Activated B cell treated with CpG ODN at 0.5 μM for 24 hours (primary cell): Measurements from ENCODE around the gene HIVEP3. TPM values are rescaled to one million over a fixed set of nuclear protein-coding genes. Genes with fewer than 3 reads are reported as not detected.

Experiments
- ATAC-seq: fragments of 200-7000 bp; cut with Tn5 transposase; one replicate; pipeline ENCODE4 v1.10.0; 2021; ENCODE audit warnings: low read depth, mild to moderate bottlenecking, moderate library complexity
- CTCF ChIA-PET: fragments of 350-600 bp; sonication (Branson Sonifier 250); formaldehyde crosslinking; loops from one replicate; lab custom pipeline; 2021; ENCODE audit warnings: antibody characterized with exemption; lab: Charles Lee
- POLR2A ChIA-PET: fragments of 350-600 bp; sonication (Branson Sonifier 250); formaldehyde crosslinking; loops from one replicate; lab custom pipeline; 2021; ENCODE audit warnings: antibody characterized with exemption; lab: Charles Lee
- DNase-seq: peaks from one replicate; pipeline ENCODE4 v3.0.0; 2022
- H3K27ac Mint-ChIP-seq: one replicate; pipeline ENCODE4 v1.8.0; 2020; ENCODE audit warnings: mixed read lengths
- H3K27me3 Mint-ChIP-seq: one replicate; pipeline ENCODE4 v1.8.0; 2021; ENCODE audit warnings: mixed read lengths
- H3K36me3 Mint-ChIP-seq: one replicate; pipeline ENCODE4 v1.8.0; 2021; ENCODE audit warnings: low read depth, mixed read lengths
- H3K4me1 Mint-ChIP-seq: one replicate; pipeline ENCODE4 v1.8.0; 2021; ENCODE audit warnings: mixed read lengths
- H3K4me3 Mint-ChIP-seq: one replicate; pipeline ENCODE4 v1.8.0; 2020; ENCODE audit warnings: mild to moderate bottlenecking, mixed read lengths
- H3K9me3 Mint-ChIP-seq: one replicate; pipeline ENCODE4 v1.8.0; 2020; ENCODE audit warnings: mixed read lengths
- intact Hi-C: fragments of 100-400 bp; cut with micrococcal nuclease; formaldehyde crosslinking; loops from one replicate; pipeline ENCODE4 v1.15.1; 2024
- total RNA-seq: library from RNA; stranded (reverse); gene quantifications from 2 replicates; pipeline ENCODE4 v1.2.3, GENCODE V29; 2022
- TF ChIP-seq, protein P1 (sequence below): fragments of 200-600 bp; IDR thresholded peaks from one replicate; pipeline ENCODE4 v1.8.0; 2022; ENCODE audit warnings: antibody characterized with exemption, mild to moderate bottlenecking

The HIVEP3 gene
- total RNA-seq, 1 donor from 2014 or later: 14.4 TPM

DNA sequence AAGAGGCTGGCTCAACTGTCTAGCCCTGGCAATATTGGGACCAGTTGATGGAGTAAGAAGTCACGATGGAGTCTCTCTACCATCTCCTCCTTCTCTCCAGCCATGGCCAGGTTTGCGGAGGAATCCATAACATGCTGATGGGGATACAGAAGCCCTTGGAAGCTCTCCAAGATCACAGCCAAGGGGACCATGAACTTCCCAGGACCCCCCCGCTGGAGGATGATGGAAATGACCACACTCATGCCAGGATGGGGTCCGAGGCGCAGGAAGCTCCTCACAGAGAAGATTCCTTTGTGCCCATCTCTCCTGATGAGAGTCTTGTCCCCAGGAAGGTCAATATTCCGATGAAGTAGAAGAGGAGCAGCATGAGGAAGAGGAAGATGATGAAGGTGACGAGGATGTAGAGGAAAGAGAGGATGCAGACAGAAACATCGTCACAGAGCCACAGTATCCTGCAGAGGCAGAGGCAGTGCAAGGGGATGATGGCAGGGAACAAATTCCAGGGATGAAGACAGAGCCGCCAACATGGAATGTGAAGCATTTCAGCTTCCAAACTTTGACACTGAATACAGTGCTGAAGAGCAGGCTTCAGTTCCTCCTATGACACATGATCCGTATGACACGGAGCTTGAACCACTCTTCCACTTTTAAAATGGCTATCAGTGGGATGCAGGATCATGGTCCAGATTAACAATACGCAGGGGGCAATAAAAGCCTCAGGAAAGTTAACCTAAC lies 376.4 kb downstream of the HIVEP3 start:
- Mint-ChIP-seq H3K27ac (no peak overlapping the region), H3K36me3 (peaks cover 24% of the 10 kb centered on the region)
- intact Hi-C loops: no loop called here

DNA sequence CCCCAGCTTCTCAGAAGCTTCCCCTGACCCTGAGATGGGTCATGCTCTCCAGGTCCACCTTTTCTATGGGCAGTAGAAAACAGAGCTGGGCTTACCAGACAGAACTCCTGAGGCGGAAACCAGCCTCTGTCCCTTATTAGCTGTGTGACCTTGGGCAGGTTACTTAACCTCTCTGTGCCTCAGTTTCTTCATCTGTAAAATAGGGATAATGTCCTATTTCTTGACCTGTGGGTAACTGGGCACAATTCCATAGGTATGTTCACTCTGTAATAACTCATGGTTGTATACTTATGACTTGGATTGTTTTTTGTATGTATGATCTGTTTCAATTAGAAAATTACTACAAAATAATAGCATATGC lies 377.1 kb downstream of the HIVEP3 start:
- CTCF ChIA-PET: no interaction called here
- H3K36me3 Mint-ChIP-seq: peaks cover 24% of the 10 kb centered on the region
- intact Hi-C loops: no loop called here
- H3K4me3 Mint-ChIP-seq: no peak overlapping the region
- H3K27me3 Mint-ChIP-seq: no peaks in the 10 kb centered on the region
- no peaks in the 10 kb centered on the region for H3K9me3 Mint-ChIP-seq
- ATAC-seq (no peak), DNase-seq (no peak)
- peaks cover 59% of the 10 kb centered on the region for H3K4me1 Mint-ChIP-seq
- POLR2A ChIA-PET: no interaction called here
- TF ChIP-seq, protein P1, sequence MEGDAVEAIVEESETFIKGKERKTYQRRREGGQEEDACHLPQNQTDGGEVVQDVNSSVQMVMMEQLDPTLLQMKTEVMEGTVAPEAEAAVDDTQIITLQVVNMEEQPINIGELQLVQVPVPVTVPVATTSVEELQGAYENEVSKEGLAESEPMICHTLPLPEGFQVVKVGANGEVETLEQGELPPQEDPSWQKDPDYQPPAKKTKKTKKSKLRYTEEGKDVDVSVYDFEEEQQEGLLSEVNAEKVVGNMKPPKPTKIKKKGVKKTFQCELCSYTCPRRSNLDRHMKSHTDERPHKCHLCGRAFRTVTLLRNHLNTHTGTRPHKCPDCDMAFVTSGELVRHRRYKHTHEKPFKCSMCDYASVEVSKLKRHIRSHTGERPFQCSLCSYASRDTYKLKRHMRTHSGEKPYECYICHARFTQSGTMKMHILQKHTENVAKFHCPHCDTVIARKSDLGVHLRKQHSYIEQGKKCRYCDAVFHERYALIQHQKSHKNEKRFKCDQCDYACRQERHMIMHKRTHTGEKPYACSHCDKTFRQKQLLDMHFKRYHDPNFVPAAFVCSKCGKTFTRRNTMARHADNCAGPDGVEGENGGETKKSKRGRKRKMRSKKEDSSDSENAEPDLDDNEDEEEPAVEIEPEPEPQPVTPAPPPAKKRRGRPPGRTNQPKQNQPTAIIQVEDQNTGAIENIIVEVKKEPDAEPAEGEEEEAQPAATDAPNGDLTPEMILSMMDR: no peak
- H3K27ac Mint-ChIP-seq: no peak overlapping the region

More for the DNA sequence above, 376.4 kb downstream of the HIVEP3 start:
- H3K4me3 Mint-ChIP-seq: no peak overlapping the region
- TF ChIP-seq, protein P1: no peak
- no peaks in the 10 kb centered on the region for H3K27me3 Mint-ChIP-seq
- H3K9me3 Mint-ChIP-seq: no peaks in the 10 kb centered on the region
- peaks cover 57% of the 10 kb centered on the region for H3K4me1 Mint-ChIP-seq
- CTCF ChIA-PET: no interaction called here
- ATAC-seq (no peak), DNase-seq (no peak)
- POLR2A ChIA-PET: no interaction called here

DNA sequence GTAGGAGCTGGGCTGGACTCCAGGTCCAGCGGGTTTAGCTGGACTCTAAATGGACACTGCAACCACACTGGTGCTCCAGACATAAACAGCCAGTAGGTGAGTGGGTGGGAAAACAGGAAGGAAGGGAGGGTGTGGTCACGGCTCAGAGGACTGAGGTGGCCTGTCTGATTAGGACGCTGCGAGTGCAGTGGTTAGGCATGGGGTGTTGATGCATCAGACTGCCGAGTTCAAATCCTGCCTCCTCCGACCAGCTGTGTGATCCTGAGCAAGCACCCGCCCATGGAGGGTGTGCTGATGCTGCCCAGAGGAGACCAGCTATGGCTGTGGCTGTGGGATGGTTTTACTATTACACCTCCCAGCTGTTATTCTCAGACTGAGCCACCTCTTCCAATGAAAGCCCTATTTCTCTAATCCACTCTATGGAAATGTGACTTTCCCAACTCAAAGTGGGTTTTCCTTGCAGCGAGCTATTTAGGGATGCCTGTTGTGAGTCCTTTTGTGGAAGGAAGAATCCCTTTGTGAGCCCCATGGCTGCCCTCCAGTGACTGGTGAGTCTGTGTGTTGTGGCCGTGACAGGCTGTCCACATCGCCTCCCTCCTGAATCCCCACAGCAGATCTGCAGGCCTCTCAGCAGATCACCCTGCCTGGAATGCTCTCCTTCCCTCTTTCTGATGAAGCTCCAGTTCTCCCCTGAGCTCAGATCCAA lies 377.7 kb downstream of the HIVEP3 start:
- intact Hi-C loops: no loop called here

DNA sequence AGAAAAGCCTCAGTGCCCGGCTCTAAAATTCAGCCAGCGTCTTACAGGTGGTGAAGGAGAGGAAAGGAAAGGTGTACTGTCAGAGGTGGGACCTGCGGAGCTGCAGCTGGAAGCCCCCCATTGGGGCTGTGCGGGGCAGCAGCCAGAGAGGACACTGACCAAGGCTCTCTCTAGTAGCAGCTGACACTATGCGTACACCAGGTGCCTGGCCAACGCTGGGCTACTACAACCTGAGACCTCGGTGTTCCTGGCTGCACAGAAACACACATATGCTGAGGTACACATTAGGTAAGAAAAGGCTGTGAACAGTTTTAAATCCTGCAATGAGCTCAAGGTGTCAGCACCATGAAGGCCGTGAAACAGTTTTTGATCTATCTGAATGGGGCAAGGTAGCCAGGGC lies 378.7 kb downstream of the HIVEP3 start:
- ChIA-PET CTCF (interaction anchor here (0.8 kb wide), 1 partner anchor 24 kb away, joined by 3 read pairs; no protein-coding TSS in a partner anchor), POLR2A (no interaction called here)
- H3K27ac Mint-ChIP-seq: no peak overlapping the region
- H3K4me3 Mint-ChIP-seq: no peak overlapping the region
- DNase-seq: peak; percentile 3
- intact Hi-C loops: no loop called here
- no peaks in the 10 kb centered on the region for H3K9me3 Mint-ChIP-seq
- TF ChIP-seq, protein P1: no peak
- peaks cover 24% of the 10 kb centered on the region for H3K36me3 Mint-ChIP-seq
- no peaks in the 10 kb centered on the region for H3K27me3 Mint-ChIP-seq
- peaks cover 62% of the 10 kb centered on the region for H3K4me1 Mint-ChIP-seq
- no peak for ATAC-seq

More for the DNA sequence above, 377.7 kb downstream of the HIVEP3 start:
- ChIA-PET POLR2A (no interaction called here), CTCF (no interaction called here)
- H3K9me3 Mint-ChIP-seq: no peaks in the 10 kb centered on the region
- DNase-seq (peak; percentile 14), ATAC-seq (no peak)
- H3K27me3 Mint-ChIP-seq: no peaks in the 10 kb centered on the region
- peaks cover 59% of the 10 kb centered on the region for H3K4me1 Mint-ChIP-seq
- TF ChIP-seq, protein P1: no peak
- H3K36me3 Mint-ChIP-seq: peaks cover 24% of the 10 kb centered on the region
- H3K27ac Mint-ChIP-seq: no peak overlapping the region
- no peak overlapping the region for H3K4me3 Mint-ChIP-seq

DNA sequence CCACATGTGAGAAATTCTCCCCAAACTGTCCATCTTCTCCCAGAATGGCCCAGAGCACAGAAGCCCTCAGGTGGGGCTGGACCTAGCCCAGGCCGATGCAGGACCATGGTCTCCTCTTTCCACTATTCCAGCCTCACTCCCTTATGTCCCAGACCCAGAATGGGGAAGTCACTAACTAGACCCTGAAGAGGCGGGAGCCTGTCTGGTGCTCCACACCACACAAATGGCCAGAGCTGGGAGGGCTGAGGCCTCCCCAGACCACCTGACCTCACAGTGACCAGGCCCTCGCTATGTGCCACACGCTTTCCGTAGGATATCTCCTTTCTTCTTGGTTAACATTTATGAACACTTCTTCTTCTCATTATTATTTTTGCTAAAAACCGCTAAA lies 379.3 kb downstream of the HIVEP3 start:
- CTCF ChIA-PET: interaction anchor here (0.8 to 2.5 kb wide), 2 partner anchors 23 to 34 kb away, joined by 3 to 7 read pairs; no protein-coding TSS in a partner anchor
- no peak for ATAC-seq
- intact Hi-C loops: no loop called here
- TF ChIP-seq, protein P1: no peak
- peaks cover 24% of the 10 kb centered on the region for H3K36me3 Mint-ChIP-seq
- POLR2A ChIA-PET: no interaction called here
- H3K4me1 Mint-ChIP-seq: peaks cover 62% of the 10 kb centered on the region
- no peaks in the 10 kb centered on the region for H3K27me3 Mint-ChIP-seq
- H3K27ac Mint-ChIP-seq: no peak overlapping the region
- no peak overlapping the region for H3K4me3 Mint-ChIP-seq
- peak; percentile 7 for DNase-seq
- no peaks in the 10 kb centered on the region for H3K9me3 Mint-ChIP-seq
